Mesenchymal stem cell (in vitro differentiated cells and primary cell): ENCODE data around the gene ZFP42.

Source experiments
- DNase-seq: peaks from one replicate; pipeline ENCODE4 v3.0.0-alpha.2; 2013
- H2AFZ ChIP-seq: one replicate; pipeline ENCODE4 v1.6.1; 2013; ENCODE audit warnings: low read depth, mild to moderate bottlenecking, control low read depth, inconsistent platforms, low read length, moderate library complexity
- H2AK5ac ChIP-seq: 2 replicates; pipeline ENCODE4 v1.6.1; 2013; ENCODE audit warnings: low read length, moderate library complexity, mild to moderate bottlenecking, inconsistent platforms; ENCODE audit not compliant: severe bottlenecking
- H2BK120ac ChIP-seq: one replicate; pipeline ENCODE4 v1.6.1; 2013; ENCODE audit warnings: low read depth, mild to moderate bottlenecking, inconsistent platforms, low read length, moderate library complexity
- H2BK12ac ChIP-seq, 2 experiments: one replicate each; pipeline ENCODE4 v1.6.1; 2013; ENCODE audit warnings: inconsistent platforms in 2 of 2, low read length in 2 of 2, mild to moderate bottlenecking in 2 of 2, moderate library complexity in 2 of 2, control low read depth in 1 of 2
- H2BK15ac ChIP-seq: one replicate; pipeline ENCODE4 v1.6.1; 2013; ENCODE audit warnings: mild to moderate bottlenecking, low read depth, inconsistent platforms; ENCODE audit not compliant: poor library complexity, severe bottlenecking
- H2BK5ac ChIP-seq: 2 replicates; pipeline ENCODE4 v1.6.1; 2013; ENCODE audit warnings: low read depth, mild to moderate bottlenecking, low read length, control low read depth, inconsistent platforms; ENCODE audit not compliant: poor library complexity, severe bottlenecking
- H3K14ac ChIP-seq, 2 experiments: one replicate each; pipeline ENCODE4 v1.6.1; 2013; ENCODE audit warnings: inconsistent platforms in 2 of 2, low read length in 2 of 2, control low read depth in 1 of 2, mild to moderate bottlenecking in 1 of 2, moderate library complexity in 1 of 2
- H3K18ac ChIP-seq, 2 experiments: one replicate each; pipeline ENCODE4 v1.6.1; 2013; ENCODE audit warnings: inconsistent platforms in 2 of 2, low read length in 2 of 2, control low read depth in 1 of 2, low read depth in 1 of 2, mild to moderate bottlenecking in 1 of 2
- H3K23ac ChIP-seq, 2 experiments: one replicate each; pipeline ENCODE4 v1.6.1; 2013; ENCODE audit warnings: inconsistent platforms in 2 of 2, low read length in 2 of 2, mild to moderate bottlenecking in 2 of 2, moderate library complexity in 2 of 2, control low read depth in 1 of 2
- H3K27ac ChIP-seq: 2 replicates; pipeline ENCODE4 v1.5.1; 2013; ENCODE audit warnings: mild to moderate bottlenecking, moderate library complexity, low read length, control low read depth, inconsistent platforms; ENCODE audit not compliant: poor library complexity, severe bottlenecking
- H3K27me3 ChIP-seq, 2 experiments: 2 replicates each; pipeline versions ENCODE4 v1.6.1 to v1.7.0; 2013; ENCODE audit warnings: low read length in 2 of 2, mild to moderate bottlenecking in 2 of 2, moderate library complexity in 2 of 2, control low read depth in 1 of 2, inconsistent platforms in 1 of 2; ENCODE audit not compliant: control insufficient read depth in 1 of 2, insufficient read depth in 1 of 2
- H3K36me3 ChIP-seq, 2 experiments: 2 replicates each; pipeline versions ENCODE4 v1.6.1 to v1.7.0; 2013; ENCODE audit warnings: low read length in 2 of 2, control low read depth in 1 of 2, inconsistent platforms in 1 of 2, low read depth in 1 of 2, mild to moderate bottlenecking in 1 of 2; ENCODE audit not compliant: insufficient read depth in 2 of 2, control insufficient read depth in 1 of 2
- H3K4ac ChIP-seq, 2 experiments: one replicate each; pipeline ENCODE4 v1.6.1; 2013; ENCODE audit warnings: inconsistent platforms in 2 of 2, low read length in 2 of 2, mild to moderate bottlenecking in 2 of 2, moderate library complexity in 2 of 2, control low read depth in 1 of 2, low read depth in 1 of 2
- H3K4me1 ChIP-seq: 2 replicates; pipeline ENCODE4 v1.6.1; 2013; ENCODE audit warnings: low read depth, low read length, control low read depth; ENCODE audit not compliant: control insufficient read depth, insufficient read depth
- H3K4me2 ChIP-seq: 2 replicates; pipeline ENCODE4 v1.6.1; 2013; ENCODE audit warnings: low read length, mild to moderate bottlenecking, inconsistent platforms; ENCODE audit not compliant: poor library complexity, severe bottlenecking
- H3K4me3 ChIP-seq, 2 experiments: 2 replicates each; pipeline versions ENCODE4 v1.5.1 to v1.7.0; 2013; ENCODE audit warnings: low read length in 2 of 2, mild to moderate bottlenecking in 2 of 2, control low read depth in 1 of 2, low read depth in 1 of 2; ENCODE audit not compliant: insufficient read depth in 1 of 2
- H3K79me1 ChIP-seq: replicated peaks from 2 replicates; pipeline ENCODE4 v1.6.1; 2013; ENCODE audit warnings: mild to moderate bottlenecking, control low read depth, low read length, inconsistent platforms; ENCODE audit not compliant: poor library complexity, severe bottlenecking
- H3K9ac ChIP-seq: 2 replicates; pipeline ENCODE4 v1.7.0; 2013; ENCODE audit warnings: mild to moderate bottlenecking, low read length, moderate library complexity
- H3K9me3 ChIP-seq: 2 replicates; pipeline ENCODE4 v1.7.0; 2013; ENCODE audit warnings: mild to moderate bottlenecking, low read length; ENCODE audit not compliant: control insufficient read depth
- H4K8ac ChIP-seq: one replicate; pipeline ENCODE4 v1.6.1; 2013; ENCODE audit warnings: inconsistent platforms, mild to moderate bottlenecking, low read length, moderate library complexity
- H4K91ac ChIP-seq: one replicate; pipeline ENCODE4 v1.6.1; 2013; ENCODE audit warnings: mild to moderate bottlenecking, low read length, inconsistent platforms
- WGBS: methylation state at CpG from one replicate; pipeline ENCODE4 v1.1.7; 2013; ENCODE audit warnings: mixed read lengths; 5-methylcytosine and 5-hydroxymethylcytosine counted together

Gene ZFP42

GRCh38 chr4:188032583-188032982 lies 37.0 kb downstream of the ZFP42 start:
- H3K9me3 ChIP-seq: no peaks in the 10 kb centered on the region
- H3K9ac ChIP-seq: no peak overlapping the region
- no peak overlapping the region for H3K27ac ChIP-seq
- no peak overlapping the region for H4K91ac ChIP-seq
- no peak overlapping the region for H2BK15ac ChIP-seq
- H3K79me1 ChIP-seq: no peaks in the 10 kb centered on the region
- peaks cover 2% of the 10 kb centered on the region for H3K4me1 ChIP-seq
- no peak overlapping the region for H3K18ac ChIP-seq
- H3K4me3 ChIP-seq: no peak overlapping the region
- DNase-seq: no peak
- no peak overlapping the region for H2BK5ac ChIP-seq
- no peak overlapping the region for H3K4ac ChIP-seq
- 41% methylated on average over 16 of the region's 16 CpGs for WGBS
- no peak overlapping the region for H3K23ac ChIP-seq
- H3K36me3 ChIP-seq: no peaks in the 10 kb centered on the region
- no peak overlapping the region for H2BK12ac ChIP-seq
- H3K14ac ChIP-seq: no peak overlapping the region
- no peak overlapping the region for H2AK5ac ChIP-seq
- H2BK120ac ChIP-seq: no peak overlapping the region
- peak overlapping the region; percentile 37 for H3K4me2 ChIP-seq
- no peak overlapping the region for H4K8ac ChIP-seq
- peaks cover 0 to 4% of the 10 kb centered on the region in 2 experiments for H3K27me3 ChIP-seq
- no peak overlapping the region for H2AFZ ChIP-seq

- no peak overlapping the region for H4K91ac ChIP-seq
- no peaks in the 10 kb centered on the region for H3K4me1 ChIP-seq
- H3K18ac ChIP-seq: no peak overlapping the region
- H3K4me2 ChIP-seq: no peak overlapping the region
- H4K8ac ChIP-seq: no peak overlapping the region
- no peak overlapping the region for H2BK5ac ChIP-seq
- H2AK5ac ChIP-seq: no peak overlapping the region
- H3K9ac ChIP-seq: no peak overlapping the region
- H2BK120ac ChIP-seq: no peak overlapping the region
- H3K23ac ChIP-seq: no peak overlapping the region
- H3K14ac ChIP-seq: no peak overlapping the region
- no peak overlapping the region for H3K4me3 ChIP-seq
- peaks cover 0 to 1% of the 10 kb centered on the region in 2 experiments for H3K27me3 ChIP-seq
- 100% methylated on average over 1 of the region's 12 CpGs for WGBS
- H2BK12ac ChIP-seq: no peak overlapping the region
- H3K79me1 ChIP-seq: no peaks in the 10 kb centered on the region
- no peak for DNase-seq
- no peak overlapping the region for H2AFZ ChIP-seq
- H3K9me3 ChIP-seq: no peaks in the 10 kb centered on the region
- no peak overlapping the region for H3K27ac ChIP-seq
- no peak overlapping the region for H2BK15ac ChIP-seq
- no peak overlapping the region for H3K4ac ChIP-seq
- no peaks in the 10 kb centered on the region for H3K36me3 ChIP-seq
Observed at GRCh38 chr4:188037003-188037713, 41.6 kb downstream of the ZFP42 start.

GRCh38 chr4:188041721-188042120 lies 46.1 kb downstream of the ZFP42 start:
- Histone ChIP-seq H2AK5ac (no peak overlapping the region), H3K4me3 (no peak overlapping the region), H3K14ac (no peak overlapping the region), H3K4me2 (no peak overlapping the region), H3K23ac (no peak overlapping the region), H2BK5ac (no peak overlapping the region), H3K27me3 (no peaks in the 10 kb centered on the region), H3K4ac (no peak overlapping the region), H3K9me3 (no peaks in the 10 kb centered on the region), H3K27ac (no peak overlapping the region), H3K9ac (no peak overlapping the region), H3K36me3 (no peaks in the 10 kb centered on the region), H2AFZ (peak overlapping the region; percentile 36), H2BK15ac (no peak overlapping the region), H2BK12ac (no peak overlapping the region), H3K18ac (no peak overlapping the region), H2BK120ac (no peak overlapping the region), H3K79me1 (no peaks in the 10 kb centered on the region), H4K8ac (no peak overlapping the region), H4K91ac (peak overlapping the region; percentile 61), H3K4me1 (no peaks in the 10 kb centered on the region)
- DNase-seq: no peak
- WGBS: 61% methylated on average over 21 of the region's 21 CpGs

- Histone ChIP-seq H2BK120ac (no peak overlapping the region), H3K4me1 (no peaks in the 10 kb centered on the region), H3K4ac (no peak overlapping the region), H4K8ac (no peak overlapping the region), H2AFZ (peak overlapping the region; percentile 36), H3K23ac (no peak overlapping the region), H2BK12ac (no peak overlapping the region), H3K4me2 (no peak overlapping the region), H3K4me3 (no peak overlapping the region), H3K79me1 (no peaks in the 10 kb centered on the region), H2AK5ac (no peak overlapping the region), H2BK15ac (no peak overlapping the region), H4K91ac (no peak overlapping the region), H3K18ac (no peak overlapping the region), H3K9me3 (no peaks in the 10 kb centered on the region), H3K27ac (no peak overlapping the region), H3K36me3 (no peaks in the 10 kb centered on the region), H2BK5ac (no peak overlapping the region), H3K9ac (no peak overlapping the region), H3K27me3 (no peaks in the 10 kb centered on the region), H3K14ac (no peak overlapping the region)
- 63% methylated on average over 15 of the region's 15 CpGs for WGBS
- no peak for DNase-seq
Observed at GRCh38 chr4:188042191-188042590, 46.6 kb downstream of the ZFP42 start.
